GM19023 (cell line): ENCODE data around the gene CARMIL3.

Source experiments
- ATAC-seq: cut with Tn5 transposase; IDR thresholded peaks from one replicate; pipeline ENCODE4 v1.9.1; 2021; ENCODE audit warnings: mild to moderate bottlenecking, moderate library complexity; ENCODE audit not compliant: unreplicated experiment

The CARMIL3 gene

DNA sequence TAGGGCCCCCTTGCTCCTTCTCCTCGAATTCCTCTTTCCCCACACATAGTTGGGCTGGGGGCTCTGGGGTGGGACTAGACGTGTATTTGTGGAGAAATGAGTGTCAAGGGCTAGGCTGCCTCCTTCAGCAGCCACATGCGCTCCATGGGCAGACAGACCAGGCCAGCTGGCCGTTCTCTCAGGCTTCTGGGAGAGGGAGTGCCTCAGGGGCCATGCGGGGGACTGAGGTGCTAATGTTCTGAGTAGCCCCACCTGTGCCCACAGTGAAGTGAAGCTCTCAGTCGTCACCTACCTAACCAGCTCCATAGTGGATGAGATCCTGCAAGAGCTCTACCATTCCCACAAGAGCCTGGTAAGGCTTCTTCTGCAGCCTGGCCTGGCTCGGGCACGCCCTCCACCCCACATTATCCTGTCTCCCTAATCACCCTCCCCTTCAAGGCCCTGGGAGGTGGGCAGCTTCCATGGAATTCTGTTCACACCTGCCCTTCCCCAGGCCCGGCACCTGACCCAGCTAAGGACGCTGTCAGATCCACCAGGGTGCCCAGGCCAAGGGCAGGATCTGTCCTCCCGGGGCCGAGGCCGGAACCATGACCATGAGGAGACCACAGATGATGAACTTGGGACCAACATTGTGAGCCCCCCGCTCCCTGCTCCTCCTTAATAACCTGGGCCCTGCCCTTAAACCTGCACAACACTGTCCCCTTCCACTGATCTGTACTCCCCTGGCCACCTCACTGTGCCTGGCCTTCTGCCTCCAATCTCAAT lies 10.6 kb downstream of the CARMIL3 start:
- ATAC-seq, result no peak

DNA sequence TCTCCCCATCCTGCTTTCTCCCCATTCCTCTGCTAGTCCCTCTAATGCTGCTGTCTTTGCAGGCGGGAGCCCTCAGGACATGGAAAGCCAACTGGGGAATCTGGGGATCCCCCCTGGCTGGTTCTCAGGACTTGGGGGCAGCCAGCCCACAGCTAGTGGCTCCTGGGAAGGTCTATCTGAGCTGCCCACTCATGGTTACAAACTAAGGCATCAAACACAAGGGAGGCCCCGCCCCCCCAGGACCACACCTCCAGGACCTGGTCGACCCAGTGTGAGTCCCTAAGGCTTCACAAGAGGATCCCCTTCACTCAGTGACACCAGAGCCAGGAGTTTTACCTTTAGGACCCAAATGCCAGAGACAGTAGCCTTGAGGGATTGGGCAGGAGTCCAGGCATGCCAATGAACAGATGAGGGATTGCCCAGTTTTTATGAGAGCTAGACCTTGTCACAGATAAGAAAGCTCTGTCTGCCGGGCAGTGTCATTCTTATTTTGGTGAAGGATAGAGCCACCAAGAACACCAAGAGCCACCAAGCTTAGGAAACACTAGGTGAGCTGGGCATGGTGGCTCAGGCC lies 11.5 kb downstream of the CARMIL3 start:
- no peak for ATAC-seq

DNA sequence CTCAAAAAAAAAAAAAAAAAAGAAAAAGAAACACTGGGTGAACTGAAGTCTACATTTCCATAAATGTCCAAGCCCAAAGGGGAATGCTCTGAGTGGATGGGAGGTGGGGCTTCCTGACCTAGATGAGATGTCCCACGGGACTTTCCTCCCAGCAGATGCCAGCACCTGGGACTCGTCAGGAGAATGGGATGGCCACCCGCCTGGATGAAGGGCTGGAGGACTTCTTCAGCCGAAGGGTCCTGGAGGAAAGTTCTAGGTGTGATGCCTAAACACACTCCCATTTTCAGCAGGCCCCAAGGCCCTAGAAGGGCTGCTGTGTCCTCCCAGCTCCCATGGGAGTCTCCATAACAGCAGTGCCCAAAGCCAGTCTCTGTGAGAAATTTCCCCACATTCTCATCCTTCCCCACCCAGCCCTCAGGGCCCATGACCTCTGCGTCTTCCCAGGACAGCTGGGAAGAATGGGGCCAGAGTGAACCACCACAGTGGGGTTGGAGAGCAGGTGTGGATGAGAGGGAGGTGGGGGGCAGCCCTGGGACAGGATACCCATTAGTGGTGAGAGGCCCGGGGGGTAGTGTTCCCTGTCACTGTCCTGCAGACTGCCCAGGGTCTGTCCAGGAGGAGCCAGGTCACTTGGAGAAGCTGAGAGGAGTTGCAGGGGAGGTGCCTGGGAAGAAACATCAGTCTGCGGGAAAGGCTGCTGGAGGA lies 12.4 kb downstream of the CARMIL3 start:
- ATAC-seq, result no peak

DNA sequence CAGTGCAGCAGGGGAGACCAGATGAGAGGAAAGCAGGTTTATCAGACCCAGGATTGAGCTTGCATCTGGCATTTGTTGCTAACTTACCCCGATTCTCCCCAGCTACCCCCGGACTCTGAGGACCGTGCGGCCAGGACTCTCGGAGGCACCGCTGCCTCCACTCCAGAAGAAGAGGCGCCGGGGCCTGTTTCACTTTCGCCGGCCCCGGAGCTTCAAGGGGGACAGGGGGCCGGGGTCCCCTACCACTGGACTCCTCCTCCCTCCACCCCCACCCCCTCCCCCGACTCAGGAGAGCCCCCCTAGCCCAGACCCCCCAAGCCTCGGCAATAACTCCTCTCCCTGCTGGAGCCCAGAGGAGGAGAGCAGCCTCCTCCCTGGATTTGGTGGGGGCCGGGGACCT lies 13.0 kb downstream of the CARMIL3 start:
- no peak for ATAC-seq

DNA sequence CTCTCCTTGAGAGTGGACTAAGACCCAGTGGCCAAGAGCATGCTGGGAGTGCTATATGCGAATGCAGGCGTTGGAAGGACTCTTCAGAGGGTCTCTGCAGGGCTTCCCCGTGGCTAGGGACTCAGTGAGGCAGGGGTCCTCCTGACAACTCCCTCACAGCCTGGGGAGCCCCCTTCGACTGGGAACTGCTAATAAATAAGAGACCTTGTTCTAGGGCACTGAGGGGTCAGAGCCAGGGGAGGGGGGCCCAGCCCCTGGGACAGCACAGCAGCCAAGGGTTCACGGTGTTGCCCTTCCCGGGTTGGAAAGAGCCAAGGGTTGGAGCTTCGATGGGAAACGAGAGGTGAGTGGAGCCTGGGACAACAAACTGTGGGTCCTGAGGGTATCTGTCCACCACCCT lies 13.6 kb downstream of the CARMIL3 start:
- no peak for ATAC-seq

DNA sequence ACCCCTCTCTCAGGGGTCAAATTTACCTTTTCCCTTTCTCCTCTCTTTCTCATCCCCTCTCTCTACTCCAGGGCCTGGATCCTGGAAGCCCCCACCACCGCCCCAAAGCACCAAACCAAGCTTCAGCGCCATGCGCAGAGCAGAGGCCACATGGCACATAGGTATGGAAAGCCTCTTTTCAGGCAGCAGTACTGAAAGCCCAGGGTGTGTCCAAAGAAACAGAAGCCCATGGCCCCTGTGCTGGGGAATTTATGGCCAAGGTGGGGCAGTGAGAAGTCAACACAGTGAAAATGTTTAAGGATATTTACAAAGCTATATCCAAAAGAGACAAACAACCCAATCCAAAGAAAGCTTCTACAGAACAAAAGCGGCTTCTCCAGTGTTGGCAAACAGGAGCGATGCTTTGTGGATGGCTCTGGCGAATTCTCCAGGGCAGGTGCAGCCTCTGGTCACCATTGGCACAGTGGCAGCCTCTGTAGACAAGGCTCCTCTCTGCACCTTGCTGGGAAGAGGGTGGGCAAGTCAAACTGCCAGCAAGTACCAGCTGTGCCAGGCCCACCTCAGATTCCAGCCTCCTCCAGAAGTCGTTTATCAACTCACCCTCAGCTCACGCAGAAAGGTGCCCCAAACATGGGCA lies 14.8 kb downstream of the CARMIL3 start:
- ATAC-seq, result no peak

DNA sequence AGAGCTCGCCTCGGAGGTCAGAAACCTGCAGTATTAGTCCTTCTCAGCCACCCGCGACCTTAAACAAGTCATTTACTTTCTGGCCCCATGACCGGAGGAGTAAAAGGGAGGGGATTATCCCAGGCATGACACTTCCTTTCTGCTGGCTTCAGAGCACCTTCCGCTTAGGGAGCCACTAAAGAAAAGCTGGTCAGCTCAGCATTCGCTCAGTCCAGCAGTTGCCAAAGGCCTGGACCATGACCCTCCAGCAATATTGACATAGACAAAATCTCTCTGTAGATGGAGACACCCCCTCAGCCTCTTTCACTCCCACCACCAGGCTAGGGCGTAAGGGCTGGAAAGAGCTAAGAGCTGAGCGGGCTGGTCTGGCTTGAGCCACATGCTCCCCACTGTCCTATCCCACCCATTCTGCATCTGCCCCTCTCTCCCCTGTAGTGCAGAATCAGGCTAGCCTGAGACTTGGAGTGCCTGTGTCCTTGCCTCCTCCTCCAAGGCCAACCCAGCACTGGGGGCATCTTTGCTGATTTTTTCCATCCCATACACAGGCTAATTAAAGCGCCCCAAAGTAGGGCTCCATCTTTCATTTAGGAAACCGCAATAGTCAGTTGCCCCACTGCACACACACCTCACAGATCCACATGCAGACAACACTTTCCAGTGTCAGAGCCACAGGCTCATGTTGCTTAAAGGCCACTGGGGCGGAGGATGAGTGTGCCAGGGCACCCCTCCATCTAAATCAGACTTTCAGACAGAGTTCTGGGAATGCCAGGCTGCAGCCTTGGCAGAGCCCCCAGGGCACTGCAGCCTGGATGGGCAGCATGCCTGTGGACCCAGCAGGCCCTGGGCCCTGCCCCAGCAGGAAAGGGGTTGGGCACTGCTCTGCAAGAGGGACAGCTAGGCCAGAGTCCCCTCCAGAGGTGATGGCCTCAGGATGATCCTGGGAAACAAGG lies 15.6 kb downstream of the CARMIL3 start:
- no peak for ATAC-seq

DNA sequence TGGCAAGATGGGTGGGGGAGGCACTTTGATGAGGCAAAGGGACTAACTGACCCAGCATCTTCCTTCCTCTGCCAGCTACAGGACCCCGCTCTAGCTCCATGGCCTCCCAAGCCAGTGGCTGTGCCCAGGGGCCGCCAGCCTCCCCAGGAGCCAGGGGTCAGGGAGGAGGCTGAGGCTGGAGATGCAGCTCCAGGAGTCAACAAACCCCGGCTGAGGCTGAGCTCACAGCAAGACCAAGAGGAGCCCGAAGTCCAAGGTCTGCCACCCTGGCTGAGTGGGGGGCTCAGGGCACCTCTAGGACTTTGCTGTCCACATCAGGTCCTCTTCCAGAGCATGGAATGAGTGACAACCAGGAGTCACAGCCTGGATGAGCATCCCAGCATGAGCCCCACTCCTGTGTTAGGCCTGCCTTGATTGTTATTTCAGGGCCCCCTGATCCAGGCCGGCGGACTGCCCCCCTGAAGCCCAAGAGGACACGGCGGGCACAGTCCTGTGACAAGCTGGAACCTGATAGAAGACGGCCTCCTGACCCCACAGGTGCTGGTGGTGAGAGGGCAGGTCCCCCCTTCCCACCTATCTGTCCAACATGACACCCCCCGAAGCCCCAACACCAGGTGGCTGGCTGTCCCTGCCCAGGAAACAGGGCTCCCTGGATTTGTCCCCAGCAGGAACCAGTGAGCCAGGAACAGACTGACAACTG lies 17.1 kb downstream of the CARMIL3 start:
- no peak for ATAC-seq

DNA sequence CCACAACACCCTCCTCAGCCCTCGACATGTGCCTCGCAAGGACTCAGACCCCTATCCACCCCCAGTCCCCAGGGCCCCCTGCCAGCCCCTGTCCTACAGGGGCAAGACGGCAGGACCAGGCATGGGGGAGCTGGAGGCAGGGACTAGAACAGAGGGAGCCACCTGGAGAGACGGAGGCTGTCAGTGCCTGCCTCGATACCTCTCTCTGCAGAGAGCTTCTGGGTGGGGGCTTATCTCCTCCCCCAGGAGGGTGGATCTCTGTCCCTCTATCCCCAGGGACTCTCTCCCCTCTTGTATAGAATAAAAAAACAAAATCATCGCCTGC lies 17.6 kb downstream of the CARMIL3 start:
- ATAC-seq, result no peak

DNA sequence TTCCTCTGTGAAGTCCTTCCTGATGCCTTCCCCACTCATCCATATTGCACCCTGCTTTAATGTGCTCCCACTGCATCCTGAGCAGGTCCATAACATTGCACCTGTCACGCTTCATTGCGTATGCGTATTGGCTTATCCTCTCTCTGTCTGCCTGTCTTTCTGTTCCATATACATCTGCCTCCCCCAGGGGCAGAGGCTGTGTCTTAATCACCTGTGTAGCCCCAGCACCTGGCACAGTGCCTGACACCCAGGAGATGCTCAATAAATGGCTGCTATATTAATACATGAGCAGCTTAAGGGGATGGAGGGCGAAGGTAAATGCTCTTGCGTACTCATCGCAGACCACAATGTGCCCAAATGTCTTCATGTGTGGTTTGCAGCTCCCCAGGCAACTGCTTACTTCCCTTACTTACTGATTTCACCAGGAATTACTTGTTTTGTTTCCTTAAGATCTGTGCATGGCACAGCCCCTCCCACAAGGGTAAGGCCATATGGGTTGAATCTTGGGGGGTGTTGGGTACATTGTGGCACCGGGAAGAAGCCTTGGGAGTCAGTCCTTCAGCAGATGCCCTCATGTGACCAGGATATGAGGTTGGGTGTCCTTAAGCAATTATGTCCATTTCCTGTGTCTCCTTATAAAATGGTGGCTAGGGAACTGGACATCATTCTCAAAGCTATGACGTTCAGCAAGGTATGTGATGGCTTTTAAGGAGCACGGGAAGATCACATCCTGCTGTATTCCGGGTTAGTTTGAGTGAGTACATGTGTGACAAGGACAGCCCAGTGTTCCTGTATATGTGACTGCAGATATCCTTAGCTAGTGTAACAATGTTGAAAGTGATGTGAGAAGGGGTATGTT lies 18.7 kb downstream of the CARMIL3 start:
- no peak for ATAC-seq

DNA sequence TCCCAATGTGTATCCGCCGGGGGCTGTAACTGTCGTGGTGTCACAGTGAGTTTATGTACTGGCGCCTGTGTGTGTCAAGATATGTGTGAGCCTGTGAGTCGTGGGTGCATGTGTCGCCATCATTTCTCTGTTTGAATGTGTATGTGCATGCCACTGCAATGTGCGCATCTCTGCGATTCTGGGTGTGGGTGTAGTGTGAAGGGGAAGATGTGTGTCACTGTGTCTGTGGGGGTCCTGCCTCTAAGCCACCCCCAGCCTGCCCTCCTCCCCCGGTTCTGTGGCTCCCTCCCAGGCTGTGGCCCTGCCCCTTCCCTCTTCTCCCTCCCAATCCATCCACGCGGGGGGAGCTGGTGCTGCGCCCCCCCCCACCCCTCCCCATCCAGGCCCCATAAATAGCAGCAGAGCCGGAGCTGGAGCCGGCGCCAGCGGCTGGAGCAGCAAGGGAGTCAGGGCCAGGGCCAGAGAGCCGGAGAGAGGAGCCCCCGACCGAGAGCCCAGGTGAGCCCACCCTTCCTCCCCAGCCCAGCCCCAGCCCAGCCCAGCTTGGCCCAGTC lies 19.4 kb downstream of the CARMIL3 start, which contains the start of gene CPNE6:
Gene CPNE6 (plus strand): TSS at position 419 of the 554 bp plus-strand sequence. CDS start 1,375 bp downstream, outside the sequence.
- ATAC-seq, result no peak

DNA sequence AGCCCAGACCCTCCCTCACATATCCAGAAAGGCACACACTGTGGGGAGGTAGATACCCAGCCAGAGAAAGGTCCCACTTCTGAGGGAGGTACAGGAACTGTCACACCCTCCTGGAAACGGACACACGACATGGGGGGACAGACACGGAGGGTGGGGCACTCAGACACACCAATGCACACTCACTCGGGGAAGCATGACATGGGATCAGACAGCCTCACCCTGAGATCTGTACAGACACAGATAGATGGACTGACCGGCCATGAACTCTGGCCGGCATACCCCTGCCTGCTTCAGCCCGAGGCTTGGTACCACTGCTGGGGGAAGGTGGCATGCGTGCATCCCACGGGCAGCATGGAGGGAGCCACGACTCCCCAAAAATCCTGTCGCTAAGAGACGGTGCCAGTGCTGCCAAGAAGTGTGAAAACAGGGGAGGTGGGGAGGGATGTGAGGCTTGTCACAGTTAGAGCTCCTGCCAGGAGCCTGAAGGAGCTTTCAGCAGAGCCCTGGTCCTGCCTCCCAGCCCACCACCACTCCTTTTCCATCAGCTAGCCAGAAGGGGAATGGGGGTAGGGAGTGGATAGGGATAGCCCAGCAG lies 20.1 kb downstream of the CARMIL3 start:
- ATAC-seq, result no peak

DNA sequence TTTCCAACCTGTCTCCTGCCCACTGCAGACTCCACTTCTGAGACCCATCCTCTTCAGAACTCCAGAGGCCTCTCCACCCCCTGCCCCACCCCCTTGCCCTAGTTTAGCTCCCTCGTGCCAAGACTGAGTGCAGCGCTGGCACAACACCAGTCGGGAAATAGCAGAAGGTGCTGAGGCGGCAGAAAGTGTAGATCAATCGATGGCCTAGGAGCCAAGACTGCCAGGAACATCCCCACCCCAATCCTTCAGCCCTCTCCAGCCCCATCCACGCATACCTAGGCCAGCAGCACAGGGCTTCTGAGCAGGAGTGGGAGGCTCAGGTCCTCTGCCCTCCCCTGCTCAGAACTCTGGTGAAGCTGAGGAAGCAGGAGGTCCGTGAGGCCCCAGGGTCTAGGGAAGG lies 20.6 kb downstream of the CARMIL3 start:
- ATAC-seq, result no peak

DNA sequence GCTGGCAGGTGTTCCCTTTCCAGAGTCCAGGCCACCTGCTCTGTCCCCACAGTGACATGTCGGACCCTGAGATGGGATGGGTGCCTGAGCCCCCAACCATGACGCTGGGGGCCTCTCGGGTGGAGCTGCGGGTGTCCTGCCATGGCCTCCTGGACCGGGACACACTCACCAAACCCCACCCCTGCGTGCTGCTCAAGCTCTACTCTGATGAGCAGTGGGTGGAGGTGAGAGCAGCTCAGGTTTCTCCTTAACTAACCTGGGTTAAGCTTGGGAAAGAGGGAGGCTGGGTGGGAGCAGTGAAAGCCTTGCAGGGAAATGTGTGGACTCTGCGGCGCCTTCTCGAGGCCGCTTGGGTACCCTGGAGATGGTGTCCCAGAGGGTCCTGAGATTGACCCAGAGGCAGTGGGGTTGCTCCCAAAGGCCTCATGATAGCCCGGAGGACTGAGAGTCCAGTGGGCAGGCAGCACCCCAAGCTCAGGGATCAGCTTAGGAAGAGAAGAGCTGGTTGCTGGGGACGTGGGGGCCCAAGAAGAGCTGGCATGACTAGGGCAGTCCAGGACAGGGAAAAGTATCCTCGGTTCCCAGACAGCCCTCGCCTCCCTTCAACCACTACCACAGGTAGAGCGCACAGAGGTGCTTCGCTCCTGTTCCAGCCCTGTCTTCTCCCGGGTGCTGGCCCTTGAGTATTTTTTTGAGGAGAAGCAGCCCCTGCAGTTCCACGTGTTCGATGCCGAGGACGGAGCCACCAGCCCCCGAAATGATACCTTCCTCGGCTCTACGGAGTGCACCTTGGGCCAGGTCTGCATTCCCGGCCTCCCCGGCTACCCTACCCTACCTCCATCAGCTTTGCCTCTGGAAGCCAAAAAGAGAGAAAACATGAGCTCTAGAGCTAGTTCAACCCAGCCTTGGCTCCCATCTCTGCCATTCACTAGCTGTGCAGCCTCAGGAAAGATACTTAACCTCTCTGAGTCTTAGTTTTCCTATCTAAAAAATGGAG lies 21.4 kb downstream of the CARMIL3 start:
- no peak for ATAC-seq

DNA sequence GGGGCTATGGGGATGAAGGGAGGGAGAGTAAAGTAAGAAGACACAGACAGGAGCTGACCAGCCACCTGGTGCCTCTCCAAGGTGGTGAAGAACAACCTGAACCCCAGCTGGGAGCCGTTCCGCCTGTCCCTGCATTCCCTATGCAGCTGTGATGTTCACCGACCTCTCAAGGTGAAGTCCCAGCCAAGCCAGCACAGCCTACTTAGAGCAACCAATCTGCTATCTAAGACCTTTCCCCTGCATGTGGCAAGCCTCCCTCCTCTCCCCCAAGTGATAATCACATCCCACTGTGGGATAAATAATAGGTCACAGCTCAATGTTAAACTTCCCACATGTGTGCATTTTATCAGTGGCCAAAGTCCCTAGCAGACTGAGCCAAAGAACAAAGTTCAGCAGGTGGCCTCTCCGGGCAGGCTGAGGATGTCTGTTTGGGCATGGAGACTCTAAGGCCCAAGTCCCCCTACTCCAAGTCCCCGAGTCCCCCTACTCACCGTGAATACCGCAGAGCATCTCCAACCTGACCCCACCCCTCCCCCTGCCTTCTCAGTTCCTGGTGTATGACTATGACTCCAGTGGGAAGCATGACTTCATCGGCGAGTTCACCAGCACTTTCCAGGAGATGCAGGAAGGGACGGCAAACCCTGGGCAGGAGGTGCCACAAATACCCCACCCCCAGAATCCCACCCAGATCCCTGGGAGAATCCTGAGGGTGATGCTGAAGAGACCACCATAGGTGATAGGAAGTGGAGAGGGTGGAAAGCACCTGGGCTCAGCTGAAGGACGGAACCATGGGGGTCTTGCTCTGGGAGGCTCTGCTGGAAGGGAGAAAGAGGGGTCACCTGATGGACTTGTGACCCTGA lies 23.0 kb downstream of the CARMIL3 start:
- no peak for ATAC-seq
